Astrocyte (in vitro differentiated cells and primary cell): ENCODE data around the gene SPATA4.

Source experiments
- EZH2 ChIP-seq: IDR thresholded peaks from 2 replicates; pipeline ENCODE4 v1.6.1; 2012; ENCODE audit warnings: mild to moderate bottlenecking, low read length, inconsistent platforms; ENCODE audit not compliant: insufficient read depth
- TF ChIP-seq, protein P1 (sequence below): IDR thresholded peaks from 2 replicates; pipeline ENCODE4 v1.5.1; 2011; ENCODE audit warnings: low read depth, mild to moderate bottlenecking, inconsistent platforms, low read length, moderate library complexity; ENCODE audit not compliant: insufficient read depth

DNA sequence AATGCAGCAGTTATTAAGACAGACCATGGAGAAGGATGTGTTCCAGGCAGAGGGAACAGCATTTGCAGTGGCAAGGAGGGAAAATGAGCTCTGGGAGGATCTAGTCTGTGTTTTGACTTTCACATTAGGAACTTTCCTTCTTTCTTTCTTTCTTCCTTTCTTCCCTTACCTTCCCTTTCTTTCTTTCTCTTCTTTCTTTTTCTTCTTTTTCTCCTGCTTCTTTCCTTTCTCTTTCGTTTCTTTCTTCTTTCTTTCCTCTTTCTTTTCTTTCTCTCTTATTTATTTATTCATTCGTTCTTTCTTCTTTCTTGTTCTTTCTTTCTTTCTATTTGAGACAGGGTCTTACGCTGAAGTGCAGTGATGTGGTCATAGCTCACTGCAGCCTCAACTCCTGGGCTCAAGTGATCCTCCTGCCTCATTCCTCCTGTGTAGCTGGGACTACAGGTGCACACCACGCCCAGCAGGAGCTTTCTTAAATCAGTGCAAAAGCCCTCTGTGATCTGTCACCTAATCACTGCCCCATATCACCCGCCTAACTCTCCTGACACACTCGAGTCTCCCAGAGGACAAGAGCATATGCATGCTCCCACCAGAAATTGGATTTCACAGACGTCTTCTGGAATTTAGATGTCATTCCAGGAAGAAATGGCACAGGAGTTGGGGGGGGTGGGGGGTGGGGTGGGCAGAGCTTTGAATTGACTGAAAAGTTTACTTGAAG is 15.4 kb upstream of the SPATA4 start:
- no peak for TF ChIP-seq EZH2
- TF ChIP-seq, protein P1, sequence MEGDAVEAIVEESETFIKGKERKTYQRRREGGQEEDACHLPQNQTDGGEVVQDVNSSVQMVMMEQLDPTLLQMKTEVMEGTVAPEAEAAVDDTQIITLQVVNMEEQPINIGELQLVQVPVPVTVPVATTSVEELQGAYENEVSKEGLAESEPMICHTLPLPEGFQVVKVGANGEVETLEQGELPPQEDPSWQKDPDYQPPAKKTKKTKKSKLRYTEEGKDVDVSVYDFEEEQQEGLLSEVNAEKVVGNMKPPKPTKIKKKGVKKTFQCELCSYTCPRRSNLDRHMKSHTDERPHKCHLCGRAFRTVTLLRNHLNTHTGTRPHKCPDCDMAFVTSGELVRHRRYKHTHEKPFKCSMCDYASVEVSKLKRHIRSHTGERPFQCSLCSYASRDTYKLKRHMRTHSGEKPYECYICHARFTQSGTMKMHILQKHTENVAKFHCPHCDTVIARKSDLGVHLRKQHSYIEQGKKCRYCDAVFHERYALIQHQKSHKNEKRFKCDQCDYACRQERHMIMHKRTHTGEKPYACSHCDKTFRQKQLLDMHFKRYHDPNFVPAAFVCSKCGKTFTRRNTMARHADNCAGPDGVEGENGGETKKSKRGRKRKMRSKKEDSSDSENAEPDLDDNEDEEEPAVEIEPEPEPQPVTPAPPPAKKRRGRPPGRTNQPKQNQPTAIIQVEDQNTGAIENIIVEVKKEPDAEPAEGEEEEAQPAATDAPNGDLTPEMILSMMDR = no peak
